ENCODE data around the gene GPR18.
"Not testable (repeated sequence)": the region's sequence is repeated elsewhere in the genome, so short reads cannot be mapped to it uniquely, and the experiment has no call there.

GPR18 gene

DNA sequence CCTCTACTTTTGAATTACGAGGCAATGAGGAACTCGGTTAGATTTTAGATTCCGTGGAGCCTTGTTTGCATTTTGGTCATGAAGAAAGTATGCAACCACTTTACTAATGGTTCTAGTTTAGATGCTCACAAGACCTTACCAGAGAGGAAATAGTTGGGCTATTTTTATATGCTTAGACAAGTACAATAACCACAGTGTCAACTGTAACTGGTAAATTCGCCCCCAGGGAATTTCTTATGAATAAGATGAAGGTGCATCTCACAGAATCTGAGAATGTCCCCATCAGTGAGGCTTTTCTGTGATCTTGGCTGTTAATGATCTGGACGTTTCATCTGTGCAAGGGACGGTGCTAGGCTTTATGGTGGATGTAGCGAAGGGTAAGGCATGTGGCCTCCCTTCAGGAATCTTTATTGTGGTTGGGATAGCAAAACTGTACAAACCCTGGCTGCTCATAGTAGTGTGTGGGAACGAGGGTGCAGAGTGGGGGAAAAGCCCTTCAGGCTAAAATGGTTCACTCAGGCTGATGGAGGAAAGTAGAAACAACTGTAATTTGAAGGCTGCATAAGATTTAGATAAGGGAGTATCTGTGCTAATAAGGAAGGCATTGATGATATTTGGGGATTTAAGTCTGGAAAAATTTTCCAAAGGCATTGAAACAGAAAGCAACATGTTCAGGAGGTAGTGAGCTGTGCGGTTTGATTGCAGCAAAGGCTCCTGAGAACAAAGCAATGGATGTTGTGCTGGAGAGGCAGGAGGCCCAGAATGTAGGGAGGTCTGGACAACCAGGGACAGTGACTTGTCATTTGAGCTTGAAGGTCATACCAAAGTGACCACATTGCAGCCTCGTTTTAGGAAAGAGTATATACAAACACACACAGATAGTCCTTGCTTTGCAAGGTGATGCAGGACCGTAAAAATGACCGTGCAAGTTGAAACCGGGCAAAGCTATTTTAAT lies 29.2 kb downstream of the GPR18 start:
- no peak for DNase-seq (ENCODE audit: low read depth, low spot score)

DNA sequence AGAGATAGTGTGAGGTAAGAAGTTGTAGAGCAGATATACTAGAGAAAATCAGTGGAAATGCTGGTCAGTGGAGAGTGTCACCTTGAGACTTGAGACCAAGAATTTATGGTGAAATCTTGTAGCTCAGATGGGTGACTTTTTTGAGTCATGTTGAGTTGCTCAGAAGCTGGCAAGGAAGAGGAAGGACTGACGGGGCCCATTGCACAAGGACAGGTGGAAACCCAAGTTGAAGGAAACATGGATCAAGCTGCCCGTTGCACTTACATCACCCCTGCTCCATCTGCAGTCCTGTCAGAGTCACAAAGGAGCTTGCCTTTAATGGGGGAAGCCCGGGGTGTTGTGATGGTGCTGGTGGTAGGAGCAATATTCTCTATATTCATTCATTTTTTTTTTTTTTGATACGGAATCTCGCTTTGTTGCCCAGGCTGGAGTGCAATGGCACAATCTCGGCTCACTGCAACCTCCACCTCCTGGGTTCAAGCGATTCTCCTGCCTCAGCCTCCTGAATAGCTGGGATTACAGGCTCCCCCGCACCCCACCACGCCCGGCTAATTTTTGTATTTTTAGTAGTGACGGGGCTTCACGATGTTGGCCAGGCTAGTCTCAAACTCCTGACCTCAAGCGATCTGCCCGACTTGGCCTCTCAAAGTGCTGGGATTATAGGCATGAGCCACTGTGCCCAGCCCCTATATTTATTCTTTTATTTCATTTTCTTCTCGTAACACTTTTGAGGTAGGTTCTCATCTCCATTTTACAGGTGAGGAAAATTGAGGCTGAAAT lies 30.1 kb downstream of the GPR18 start:
- DNase-seq (ENCODE audit: low read depth, low spot score), result no peak

DNA sequence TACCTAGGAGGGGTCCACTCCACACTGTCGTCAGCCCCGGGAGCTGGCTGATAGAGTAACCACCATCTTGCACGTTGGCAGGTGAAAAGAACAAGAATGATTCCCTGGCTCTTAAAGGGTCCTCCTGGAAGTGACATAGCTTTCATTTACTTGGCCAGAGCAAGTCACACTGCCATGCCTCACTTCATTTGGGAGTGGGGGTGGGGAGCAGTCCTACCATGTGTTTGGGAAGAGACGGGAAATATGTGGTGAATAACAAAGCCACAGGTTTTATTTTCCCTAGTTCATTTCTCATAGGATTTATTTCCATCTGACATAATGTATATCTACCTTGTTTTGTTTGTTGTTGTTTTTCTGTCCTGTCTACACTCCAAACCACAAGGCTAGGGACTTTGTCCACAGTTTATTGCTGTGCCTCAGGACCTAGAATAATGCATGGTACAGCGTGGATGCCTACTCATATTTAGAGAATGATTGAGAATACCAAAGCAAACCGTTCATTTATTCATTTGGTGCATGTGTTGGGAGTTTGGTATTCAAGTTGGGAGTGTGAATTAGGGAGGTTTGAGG lies 30.8 kb downstream of the GPR18 start:
- no peak for DNase-seq (ENCODE audit: low read depth, low spot score)

DNA sequence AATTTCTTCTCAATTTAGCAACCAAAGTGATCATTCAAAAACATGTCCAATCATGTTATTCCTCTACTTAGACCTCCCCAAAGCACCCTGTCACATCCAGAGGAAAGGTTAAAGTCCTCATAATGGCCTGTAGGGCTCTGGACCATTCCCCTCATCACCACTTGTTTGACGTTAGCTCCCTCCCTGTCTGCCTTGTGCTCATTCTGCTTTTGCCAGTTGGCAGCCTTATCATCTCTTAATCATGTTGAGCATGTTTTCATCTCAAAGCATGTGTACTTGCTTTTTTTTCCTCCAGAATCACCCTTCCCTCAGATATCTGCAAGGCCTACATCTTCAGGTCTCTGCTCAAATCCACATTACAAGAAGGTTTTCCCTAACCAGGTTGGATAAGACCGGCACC lies 31.7 kb downstream of the GPR18 start:
- no peak for DNase-seq (ENCODE audit: low read depth, low spot score)

DNA sequence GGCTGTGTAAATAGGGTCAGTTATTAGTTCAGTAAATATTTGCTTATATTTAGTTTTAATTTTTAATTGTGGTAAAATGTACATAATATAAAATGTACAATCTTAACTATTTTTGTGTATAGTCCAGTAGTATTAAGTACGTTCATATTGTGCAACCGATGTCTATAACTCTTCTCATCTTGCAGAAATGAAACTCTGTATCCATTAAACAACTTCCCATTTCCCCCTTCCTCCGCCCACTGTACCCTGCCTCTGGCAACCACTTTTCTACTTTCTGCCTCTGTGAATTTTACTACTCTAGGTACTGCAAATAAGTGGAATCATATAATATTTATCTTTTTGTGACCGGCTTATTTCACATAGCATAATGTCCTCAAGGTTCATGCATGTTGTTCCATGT lies 33.1 kb downstream of the GPR18 start:
- DNase-seq (ENCODE audit: low read depth, low spot score), result no peak

DNA sequence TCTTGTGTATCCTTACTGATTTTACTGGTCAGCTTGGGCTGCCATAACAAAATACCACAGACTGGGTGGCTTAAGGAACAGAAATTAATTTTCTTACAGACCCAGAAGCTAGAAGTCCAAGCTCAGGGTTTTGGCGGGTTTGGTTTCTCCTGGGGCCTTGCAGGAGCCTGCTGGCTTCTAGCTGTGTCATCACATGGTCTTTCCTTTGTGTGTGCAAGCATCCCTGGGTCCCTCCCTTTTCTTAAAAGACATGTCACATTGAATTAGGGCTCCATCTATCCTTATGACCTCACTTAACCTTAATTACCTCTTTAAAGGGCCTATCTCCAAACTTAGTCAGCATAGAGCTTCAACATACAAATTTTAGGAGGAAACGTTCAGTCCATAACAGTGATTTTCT lies 34.2 kb downstream of the GPR18 start:
- DNase-seq (ENCODE audit: low read depth, low spot score), result no peak

DNA sequence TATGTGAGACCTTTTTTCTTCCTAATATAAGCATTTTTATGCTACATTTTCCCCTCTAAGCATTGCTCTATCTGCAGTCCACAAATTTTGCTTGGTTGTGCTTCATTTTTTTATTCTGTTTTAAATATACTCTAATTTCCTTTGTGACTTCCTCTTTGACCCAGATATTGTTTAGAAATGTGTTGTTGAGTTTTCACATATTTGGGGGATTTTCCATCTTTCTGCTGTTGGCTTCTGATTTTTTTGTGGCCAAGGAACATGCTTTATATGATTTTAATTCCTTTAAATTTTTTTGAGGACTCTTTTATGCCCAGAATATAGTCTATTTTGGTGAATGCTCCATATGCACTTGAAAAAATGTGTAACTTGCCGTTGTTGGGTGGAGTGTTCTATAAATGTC lies 34.6 kb downstream of the GPR18 start:
- no peak for DNase-seq (ENCODE audit: low read depth, low spot score)

DNA sequence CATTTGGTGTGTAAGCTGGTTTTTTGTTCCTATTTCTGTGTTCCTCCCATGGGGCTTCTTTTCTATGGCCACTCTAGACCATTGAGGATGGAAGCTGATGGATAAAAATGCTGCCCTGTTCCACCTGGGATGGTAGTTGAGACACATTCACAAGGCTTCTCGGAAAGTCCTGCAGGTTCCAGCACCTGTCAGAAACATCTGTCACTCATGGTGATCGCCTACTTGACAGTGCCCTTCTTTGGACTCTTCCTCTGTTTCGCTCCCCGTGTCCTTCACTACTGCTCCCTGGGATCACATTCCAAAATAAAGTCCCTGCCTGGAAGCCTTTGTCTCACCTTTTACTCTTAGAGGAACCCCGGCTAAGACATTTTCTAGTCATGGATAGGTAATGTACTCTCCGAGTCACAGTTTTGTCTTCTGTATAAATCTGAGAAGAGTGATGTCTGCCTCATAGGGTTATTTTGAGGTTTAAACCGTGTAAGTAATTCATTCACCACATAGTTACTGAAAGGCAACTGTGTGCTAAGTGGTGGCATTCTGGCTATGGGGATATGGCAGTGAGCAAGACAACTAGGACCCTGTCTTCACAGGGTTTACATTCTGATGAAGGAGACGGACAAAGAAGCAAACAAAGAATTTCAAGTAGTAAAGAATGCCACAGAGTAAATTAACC lies 36.5 kb downstream of the GPR18 start:
- no peak for DNase-seq (ENCODE audit: low read depth, low spot score)

DNA sequence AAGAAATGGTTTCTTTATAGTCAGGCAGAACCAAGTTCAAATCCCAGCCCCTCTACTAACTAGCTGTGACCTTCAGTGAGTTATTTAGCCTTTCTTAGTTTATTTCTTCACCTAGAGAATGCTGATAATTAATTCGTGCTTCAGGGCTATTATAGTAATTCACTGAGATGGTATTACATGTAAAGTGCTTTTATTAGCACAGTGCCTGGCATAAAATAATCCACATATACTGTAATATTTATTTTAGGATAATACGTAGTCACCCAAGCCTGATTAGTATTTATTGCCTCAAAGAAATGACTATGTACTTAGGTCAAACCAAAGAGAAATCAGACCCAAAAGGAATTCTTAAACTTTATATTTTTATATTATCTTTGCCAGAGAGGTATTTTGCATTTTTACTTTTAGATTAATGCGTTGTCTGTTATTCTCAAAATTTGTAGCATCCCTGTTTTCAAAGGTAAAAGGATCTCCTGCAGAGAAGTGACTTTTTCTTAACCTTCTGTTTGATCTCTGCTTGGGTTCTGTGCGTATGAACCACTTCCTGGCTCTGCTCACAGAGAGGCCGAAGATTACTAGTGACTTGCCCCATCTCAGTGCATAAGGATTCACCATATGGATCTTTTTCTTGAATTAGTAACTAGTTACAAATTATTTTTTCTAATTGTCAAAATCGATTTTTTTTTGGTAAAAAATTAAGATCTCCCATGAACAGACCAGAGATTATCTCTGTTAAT lies 37.8 kb downstream of the GPR18 start:
- DNase-seq (ENCODE audit: low read depth, low spot score), result no peak

DNA sequence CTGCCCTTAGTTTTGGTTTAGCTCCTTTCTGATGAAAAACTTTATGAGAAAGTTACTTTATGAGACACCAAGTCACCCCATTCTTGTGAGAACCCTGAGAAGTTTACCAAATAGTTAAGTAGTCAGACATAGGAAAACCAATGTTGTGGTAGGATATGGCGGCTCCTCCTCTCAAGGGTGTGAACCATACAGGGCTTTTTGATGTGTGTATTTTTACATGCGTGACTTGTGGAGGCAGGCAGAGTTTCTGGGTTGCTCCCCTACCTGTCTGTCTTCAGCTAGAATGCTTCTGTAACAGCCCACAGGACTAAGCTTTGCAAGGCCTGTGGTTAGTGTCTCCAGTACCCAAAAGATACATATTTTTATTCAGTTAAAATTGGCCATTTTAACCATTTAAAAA lies 39.2 kb downstream of the GPR18 start:
- no peak for DNase-seq (ENCODE audit: low read depth, low spot score)

DNA sequence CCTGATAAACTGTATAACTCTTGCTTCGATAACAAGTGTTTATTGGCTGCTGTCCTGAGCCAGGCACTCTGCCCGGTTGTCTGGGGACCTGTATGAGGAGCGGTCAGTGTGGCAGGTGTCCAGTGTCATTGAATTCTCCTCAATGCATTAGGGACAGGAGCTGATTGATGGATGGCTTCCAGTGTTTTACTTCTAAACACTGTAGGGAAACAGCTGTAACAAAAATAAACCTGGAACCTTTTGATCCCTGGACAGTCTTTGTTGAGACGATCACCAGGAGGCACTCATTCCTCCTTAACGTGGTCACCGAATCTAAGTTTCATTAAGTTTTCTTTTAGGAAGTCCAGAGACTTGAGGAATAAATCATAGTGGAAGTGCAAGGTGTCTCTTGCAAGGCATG lies 39.6 kb downstream of the GPR18 start:
- no peak for DNase-seq (ENCODE audit: low read depth, low spot score)

DNA sequence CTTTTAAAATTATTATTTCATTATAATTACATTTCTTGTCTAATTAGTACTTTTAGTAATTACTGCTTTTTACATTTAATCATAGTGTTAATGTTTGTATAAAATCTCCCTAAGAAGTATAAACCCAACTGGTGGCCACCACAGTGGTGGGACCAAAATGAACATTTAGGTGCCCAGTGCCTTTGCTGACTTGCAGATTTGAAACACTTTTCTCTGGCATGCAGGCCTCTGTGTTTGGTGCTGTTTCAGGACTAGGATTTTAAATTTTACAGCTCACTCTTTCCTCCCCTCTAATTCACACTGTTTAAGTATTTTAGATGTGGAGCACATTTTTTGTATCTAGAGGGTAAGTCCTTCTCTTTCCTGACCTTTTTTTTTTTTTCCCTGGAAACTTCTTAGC lies 40.1 kb downstream of the GPR18 start:
- no peak for DNase-seq (ENCODE audit: low read depth, low spot score)

DNA sequence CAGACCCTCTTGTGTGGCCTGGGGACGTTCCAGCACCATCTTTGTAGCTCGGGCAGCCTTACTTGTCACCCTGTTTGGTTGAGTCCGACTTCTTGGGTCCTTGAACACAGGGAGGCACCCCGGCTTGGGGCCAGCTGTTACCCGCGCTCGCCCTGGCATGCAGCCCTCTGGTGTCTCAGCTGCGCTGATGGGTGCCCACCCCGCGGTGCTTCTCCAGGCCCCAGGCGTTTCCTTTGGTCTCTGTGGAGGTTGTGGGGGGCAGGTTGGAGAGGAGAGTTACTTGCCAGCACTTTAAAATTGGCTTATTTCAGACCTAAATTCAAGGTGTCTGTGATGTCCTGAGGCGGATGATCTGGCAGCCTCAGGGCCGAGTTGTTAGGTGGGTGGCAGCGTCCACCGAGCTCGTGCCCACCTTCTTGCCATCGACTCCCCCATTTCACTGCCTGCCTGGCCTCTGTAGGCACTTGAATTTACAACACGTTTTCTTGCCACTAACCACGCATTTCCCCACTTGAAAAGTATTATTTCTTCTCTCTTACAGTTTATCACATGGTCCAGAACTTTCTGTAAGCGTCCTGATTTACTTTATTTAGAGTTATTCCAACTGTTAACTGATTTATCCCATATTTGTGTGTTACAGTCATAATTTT lies 40.6 kb downstream of the GPR18 start:
- no peak for DNase-seq (ENCODE audit: low read depth, low spot score)

DNA sequence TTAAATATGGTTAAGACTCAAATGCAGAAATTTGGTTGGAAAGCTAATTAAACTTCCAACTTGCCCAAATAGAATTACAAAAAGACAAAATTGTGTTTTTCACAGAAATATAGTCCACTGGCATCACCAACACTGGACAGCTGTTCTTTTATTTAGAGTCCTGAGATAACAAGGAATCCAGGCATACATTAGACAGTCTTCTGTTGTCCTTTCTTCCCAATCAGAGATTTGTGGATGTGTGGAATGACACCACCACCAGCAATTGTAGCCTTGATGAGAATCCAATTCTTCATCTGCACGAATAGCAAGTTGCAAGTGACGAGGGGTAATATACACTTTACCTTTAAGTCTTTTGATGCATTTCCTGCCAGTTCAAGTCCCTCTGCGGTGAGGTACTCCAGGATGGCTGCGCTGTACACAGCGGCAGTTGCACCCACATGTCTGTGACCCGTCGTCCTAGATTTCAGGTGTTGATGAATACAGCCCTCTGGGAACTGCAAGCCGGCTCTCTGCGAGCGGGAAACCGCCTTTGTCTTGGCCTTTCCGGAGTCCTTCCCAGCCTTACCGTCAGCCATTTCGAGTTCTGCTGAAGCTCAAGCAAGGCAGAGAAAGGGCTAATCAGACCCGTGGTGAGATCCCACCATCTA lies 42.9 kb downstream of the GPR18 start:
- DNase-seq (ENCODE audit: low read depth, low spot score), result no peak

DNA sequence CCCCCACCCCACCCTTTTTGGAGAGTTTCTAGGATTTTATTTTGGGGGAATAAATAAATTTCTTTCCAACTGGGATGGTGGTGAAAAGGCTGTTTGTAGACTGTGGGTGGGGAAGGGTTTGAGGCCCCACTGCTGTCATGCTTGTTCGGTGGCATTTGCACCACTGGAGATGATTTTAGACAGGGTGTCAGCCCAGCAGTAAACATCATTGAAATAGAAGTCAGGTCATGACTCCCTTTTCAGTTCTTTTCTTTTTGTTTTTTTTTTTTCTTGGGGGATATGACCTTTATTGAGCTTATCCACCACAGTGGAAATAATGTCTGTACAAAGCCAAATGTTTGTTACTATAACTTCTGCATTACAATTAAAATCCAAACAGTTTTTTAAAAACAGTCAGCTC lies 43.4 kb downstream of the GPR18 start:
- DNase-seq (ENCODE audit: low read depth, low spot score), result no peak

DNA sequence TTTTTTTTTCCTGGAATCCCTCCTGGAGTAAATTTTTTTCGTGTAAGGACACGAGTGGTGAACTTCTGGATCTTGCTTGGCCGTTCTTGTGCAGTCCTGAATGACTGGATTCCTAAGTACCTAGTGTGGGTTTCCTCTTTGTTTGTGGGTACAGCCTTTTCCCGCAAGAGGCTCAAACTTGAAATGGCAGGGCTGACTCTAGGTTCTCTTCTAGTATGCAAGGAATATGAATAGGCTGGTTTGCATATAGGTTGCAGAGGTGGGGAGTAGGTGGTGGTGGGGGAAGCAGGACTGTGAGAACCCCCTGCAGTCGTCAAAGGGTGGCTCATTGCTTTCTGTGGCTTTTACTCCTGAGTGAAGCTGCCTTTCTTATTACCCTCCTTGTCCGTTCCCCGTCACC lies 43.9 kb downstream of the GPR18 start:
- DNase-seq (ENCODE audit: low read depth, low spot score), result no peak

DNA sequence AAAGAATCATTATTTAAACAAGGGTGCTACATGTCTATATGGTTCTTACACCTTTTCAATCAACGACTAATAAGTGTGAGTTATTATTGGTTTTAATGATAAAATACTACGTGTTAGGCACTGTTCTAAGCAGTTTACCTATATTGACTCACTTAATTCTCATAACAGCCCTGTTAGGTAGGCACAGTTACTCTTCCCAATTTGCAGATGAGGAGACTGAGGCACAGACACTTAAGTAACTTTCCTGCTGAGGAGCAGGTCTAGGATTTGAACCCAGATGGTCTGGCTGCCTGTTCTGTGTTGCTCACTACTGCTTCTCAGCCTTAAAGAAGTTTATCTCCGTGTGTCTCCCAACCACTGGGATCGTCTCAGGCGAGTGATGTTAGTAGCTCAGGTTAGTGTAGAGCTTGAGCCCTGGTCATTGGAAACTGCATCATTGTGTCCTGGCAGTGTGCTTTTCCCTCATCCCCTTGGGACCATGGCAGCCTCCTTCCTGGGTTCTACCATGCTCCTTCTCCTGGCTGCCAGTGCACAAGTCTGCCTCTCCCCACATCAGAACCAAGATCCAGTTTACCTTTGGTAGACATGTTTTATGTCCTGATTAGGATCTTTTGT lies 46.7 kb downstream of the GPR18 start:
- DNase-seq (ENCODE audit: low read depth, low spot score), result no peak

DNA sequence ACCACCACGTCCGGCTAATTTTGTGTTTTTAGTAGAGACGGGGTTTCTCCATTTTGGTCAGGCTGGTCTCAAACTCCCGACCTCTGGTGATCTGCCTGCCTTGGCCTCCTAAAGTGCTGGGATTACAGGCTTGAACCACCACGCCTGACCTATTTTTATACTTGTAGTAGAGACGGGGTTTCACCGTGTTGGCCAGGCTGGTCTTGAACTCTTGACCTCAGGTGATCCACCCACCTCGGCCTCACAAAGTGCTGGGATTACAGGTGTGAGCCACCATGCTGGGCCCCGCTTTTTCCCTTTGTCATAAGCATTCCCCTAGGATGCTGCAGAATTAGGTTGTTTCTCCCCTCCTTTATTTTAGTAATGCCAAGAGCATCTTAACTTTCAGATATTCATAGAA lies 47.6 kb downstream of the GPR18 start:
- DNase-seq (ENCODE audit: low read depth, low spot score), result not testable (repeated sequence)

DNA sequence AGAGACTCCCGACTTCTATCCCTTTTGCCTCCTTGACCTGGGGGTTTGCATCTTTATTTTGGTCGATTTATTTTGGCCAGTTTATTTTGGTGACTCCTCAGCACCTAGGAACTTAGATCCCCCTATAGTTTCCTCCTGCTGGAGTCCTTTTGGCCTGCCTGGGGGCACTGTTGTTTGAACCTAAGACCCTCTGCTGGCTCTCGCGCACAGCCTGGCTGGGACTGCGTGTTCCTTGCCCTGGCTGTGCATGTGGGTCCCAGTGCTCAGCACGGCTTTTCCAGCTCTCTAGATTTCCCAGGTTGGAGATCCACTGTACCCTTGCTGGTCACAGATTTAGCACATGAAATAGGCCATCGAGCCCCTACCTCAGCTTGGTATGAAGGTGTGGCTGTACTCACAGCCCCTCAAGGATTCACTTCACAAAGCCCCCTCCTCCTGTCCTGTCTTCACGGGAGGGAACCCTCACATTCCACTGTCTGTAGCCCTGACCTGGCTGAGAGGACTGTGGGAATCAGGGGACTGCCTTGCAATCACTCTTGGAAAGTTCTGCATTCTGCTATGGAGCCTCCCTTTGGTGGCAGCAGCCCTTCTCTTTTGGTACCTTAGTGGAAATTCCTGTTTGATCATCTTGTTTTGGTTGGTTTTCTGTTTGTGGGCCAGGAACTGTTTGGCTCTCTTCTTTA lies 49.2 kb downstream of the GPR18 start:
- no peak for DNase-seq (ENCODE audit: low read depth, low spot score)
